22Rv1 (cell line): Measurements from ENCODE around the gene NPC1.
"Not testable (repeated sequence)": the region's sequence is repeated elsewhere in the genome, so short reads cannot be mapped to it uniquely, and the experiment has no call there.

Experiments
- H3K27ac ChIP-seq: fragments of 450-650 bp; 2 replicates; pipeline ENCODE4 v1.5.1; 2017
- ZFX ChIP-seq: fragments of 450-650 bp; IDR thresholded peaks from 2 replicates; pipeline ENCODE4 v1.6.1; 2017; ENCODE audit warnings: antibody characterized with exemption, borderline replicate concordance
- TF ChIP-seq, protein P1 (sequence below): fragments of 450-650 bp; IDR thresholded peaks from 2 replicates; pipeline ENCODE4 v1.5.1; 2017; ENCODE audit warnings: mild to moderate bottlenecking

Gene NPC1

DNA sequence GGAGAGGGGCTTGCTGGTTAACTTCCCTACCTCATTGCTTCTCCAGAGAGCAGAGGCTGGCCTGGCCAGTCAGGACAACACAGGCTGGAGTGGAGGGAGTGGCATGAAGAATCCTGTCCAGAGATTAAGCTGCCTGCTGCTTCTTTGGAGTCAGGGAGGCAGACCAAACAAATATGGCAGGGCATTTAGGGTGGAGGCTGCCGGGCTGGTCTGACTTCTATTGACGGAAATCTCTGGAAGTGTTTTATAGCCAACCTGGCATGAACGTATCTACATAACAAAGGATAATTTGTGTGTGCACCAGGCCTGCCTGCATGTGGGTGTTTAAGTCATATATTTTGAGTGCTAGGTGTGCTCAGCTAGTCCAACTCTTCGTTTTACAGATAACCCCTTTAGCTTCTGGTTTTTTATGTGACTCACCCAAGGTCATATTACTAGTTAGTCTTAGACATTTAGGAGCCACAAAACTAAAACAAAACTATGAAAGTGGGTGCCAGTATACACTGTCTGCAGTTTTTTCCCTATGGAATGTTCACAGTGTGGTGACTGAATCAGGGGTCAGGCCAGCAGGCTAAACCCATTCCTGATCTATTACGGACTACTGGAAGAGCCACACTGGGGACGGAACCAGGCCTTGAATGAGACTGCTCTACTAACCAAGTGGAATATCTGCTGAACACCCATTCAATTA lies 5.5 kb downstream of the NPC1 start:
- TF ChIP-seq, protein P1, sequence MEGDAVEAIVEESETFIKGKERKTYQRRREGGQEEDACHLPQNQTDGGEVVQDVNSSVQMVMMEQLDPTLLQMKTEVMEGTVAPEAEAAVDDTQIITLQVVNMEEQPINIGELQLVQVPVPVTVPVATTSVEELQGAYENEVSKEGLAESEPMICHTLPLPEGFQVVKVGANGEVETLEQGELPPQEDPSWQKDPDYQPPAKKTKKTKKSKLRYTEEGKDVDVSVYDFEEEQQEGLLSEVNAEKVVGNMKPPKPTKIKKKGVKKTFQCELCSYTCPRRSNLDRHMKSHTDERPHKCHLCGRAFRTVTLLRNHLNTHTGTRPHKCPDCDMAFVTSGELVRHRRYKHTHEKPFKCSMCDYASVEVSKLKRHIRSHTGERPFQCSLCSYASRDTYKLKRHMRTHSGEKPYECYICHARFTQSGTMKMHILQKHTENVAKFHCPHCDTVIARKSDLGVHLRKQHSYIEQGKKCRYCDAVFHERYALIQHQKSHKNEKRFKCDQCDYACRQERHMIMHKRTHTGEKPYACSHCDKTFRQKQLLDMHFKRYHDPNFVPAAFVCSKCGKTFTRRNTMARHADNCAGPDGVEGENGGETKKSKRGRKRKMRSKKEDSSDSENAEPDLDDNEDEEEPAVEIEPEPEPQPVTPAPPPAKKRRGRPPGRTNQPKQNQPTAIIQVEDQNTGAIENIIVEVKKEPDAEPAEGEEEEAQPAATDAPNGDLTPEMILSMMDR = no peak
- no peak for TF ChIP-seq ZFX
- no peak overlapping the region for H3K27ac ChIP-seq

DNA sequence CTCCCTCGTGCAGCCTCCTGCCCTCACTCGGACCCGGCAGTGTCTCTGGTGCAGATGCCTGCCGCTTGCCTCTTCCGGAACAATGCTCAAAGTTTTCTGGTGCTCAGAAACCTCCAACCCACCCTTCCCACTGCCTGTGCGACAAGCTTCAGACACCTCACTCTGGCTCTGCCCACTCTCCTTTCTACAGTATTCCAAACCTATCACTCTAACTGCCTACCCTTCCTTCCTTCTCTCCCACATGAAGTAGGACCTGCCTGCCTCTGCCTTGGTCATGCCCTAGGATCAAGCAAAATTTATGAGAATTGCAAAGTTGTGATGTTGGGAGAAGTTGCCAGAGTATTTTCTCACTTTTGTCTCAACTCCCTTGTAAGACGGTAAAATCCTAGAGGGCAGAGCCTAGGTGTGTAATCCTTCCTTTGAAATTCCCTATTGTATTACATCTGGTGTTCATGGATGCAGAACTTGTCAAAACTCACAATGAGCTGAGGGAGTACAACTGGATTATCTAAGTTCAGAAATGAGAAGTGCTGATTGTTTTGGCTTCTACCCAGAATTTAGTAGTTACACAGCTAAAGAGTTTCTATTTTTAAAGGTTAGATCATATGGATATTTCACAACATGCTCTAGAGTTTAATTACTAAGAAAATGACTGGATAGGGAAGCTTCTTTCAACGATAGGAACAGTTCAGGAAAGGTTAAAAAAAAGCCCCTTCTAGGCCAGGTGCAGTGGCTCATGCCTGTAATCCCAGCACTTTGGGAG lies 7.2 kb downstream of the NPC1 start:
- TF ChIP-seq, protein P1 = no peak
- no peak for TF ChIP-seq ZFX
- H3K27ac ChIP-seq = no peak overlapping the region

DNA sequence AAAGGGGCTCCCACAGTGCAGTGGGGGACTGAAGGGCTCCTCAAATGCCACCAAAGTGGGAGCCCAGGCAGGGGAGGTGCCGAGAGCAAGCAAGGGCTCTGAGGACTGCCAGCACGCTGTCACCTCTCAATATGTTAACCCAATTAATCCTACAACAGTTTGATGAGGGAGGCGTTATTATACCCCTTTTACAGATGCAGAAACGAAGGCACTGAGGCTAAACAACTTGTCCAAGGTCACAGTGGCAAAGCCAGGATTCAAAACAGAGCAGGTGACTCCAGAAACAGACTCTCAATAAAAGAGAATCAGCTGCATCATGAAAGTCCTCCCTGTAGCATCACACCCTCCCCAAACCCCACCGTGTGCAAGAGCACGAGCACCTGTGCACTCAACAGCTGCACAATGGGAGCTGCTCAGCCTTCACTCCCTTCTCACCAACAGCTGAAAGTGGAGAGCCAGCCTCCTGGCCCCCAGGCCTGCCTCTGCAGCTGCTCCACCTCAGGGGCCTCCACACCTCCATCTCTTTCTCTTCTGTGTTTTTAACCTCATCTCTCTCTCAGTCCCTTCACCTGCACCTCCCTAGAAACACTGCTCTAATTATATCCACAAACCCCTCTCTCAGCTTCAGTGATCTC lies 8.1 kb downstream of the NPC1 start:
- TF ChIP-seq ZFX = no peak
- TF ChIP-seq, protein P1 = no peak
- H3K27ac ChIP-seq = no peak overlapping the region

DNA sequence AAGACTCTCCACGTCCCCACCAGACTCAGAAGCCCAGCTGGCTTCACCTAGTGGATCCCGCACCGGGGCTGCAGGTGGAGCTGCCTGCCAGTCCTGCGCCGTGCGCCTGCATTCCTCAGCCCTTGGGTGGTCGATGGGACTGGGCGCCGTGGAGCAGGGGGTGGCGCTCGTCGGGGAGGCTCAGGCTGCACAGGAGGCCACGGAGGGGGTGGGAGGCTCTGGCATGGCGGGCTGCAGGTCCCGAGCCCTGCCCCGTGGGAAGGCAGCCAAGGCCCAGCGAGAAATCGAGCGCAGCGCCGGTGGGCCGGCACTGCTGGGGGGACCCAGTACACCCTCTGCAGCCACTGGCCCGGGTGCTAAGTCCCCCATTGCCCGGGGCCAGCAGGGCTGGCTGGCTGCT lies 8.8 kb downstream of the NPC1 start:
- H3K27ac ChIP-seq = not testable (repeated sequence)

- H3K27ac ChIP-seq = no peak overlapping the region
- no peak for TF ChIP-seq ZFX
- TF ChIP-seq, protein P1 = no peak
Measured at GRCh38 chr18:23575309-23575651, 11.0 kb downstream of the NPC1 start.

DNA sequence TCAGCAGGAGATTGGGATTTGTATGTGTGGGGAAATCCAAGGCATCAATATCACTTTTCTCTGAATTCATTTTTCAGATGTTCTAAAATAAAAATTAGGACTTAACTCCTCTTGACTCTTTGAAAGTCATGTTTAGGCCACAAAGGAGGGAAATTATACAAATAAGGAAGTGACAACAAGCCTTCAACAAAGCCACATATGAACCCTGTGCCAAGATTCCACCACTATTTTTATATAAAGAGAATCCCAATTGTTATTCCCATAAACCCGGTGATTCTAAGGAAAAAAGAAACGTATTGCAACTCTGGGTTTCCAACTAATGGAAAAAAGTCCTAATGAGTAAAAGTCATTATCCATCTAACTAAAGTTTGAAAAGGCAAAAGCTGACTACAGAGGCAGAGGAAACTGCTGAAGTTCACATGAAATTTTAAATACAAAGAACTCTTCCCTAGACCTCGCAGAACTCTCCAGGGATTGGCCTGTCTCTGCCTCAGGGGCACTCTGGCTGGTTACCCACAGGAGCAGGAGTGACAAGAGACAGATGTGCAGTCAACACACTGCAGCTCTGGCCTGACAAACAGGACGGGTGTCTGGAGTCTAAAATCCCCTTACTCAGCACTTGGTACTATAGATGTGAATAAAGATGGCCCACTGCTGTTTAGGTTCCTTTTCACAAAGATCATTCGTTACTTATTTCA lies 11.5 kb downstream of the NPC1 start:
- TF ChIP-seq ZFX = no peak
- TF ChIP-seq, protein P1 = no peak
- H3K27ac ChIP-seq = no peak overlapping the region

GRCh38 chr18:23573626-23574431 lies 12.5 kb downstream of the NPC1 start:
- no peak overlapping the region for H3K27ac ChIP-seq
- TF ChIP-seq, protein P1 = no peak
- TF ChIP-seq ZFX = no peak
